COLO668 (cell line): Measurements from ENCODE around the gene TYROBP.
"Not testable (repeated sequence)": the region's sequence is repeated elsewhere in the genome, so short reads cannot be mapped to it uniquely, and the experiment has no call there.

ENCODE experiments used
- DNase-seq: peaks from one replicate; lab custom pipeline; 2025; ENCODE audit not compliant: unreplicated experiment; lab: John Stamatoyannopoulos, UW

The TYROBP gene

GRCh38 chr19:35874392-35874930 lies 33.6 kb downstream of the TYROBP start:
- DNase-seq, result no peak

- no peak for DNase-seq
Observed at GRCh38 chr19:35872180-35872579, 35.9 kb downstream of the TYROBP start.

- no peak for DNase-seq
Observed at GRCh38 chr19:35871611-35872010, 36.5 kb downstream of the TYROBP start.

- no peak for DNase-seq
Observed at GRCh38 chr19:35870798-35871197, 37.3 kb downstream of the TYROBP start.

- not testable (repeated sequence) for DNase-seq
Observed at GRCh38 chr19:35870124-35870736, 37.9 kb downstream of the TYROBP start.

- DNase-seq, result peak; percentile 89
Observed at GRCh38 chr19:35869327-35870123, 38.6 kb downstream of the TYROBP start.

- DNase-seq, result no peak
Observed at GRCh38 chr19:35868823-35869326, 39.2 kb downstream of the TYROBP start.

- peak; percentile 83 for DNase-seq
Observed at GRCh38 chr19:35868172-35868822, 39.8 kb downstream of the TYROBP start, which contains the start of gene APLP1. APLP1 (plus strand) TSS chr19:35868574; CDS start chr19:35868637, 63 bp downstream.

- no peak for DNase-seq
Observed at GRCh38 chr19:35863018-35863417, 45.1 kb downstream of the TYROBP start.

GRCh38 chr19:35862528-35862927 lies 45.6 kb downstream of the TYROBP start:
- no peak for DNase-seq

- no peak for DNase-seq
Observed at GRCh38 chr19:35861640-35862160, 46.4 kb downstream of the TYROBP start.

GRCh38 chr19:35860818-35861639 lies 47.1 kb downstream of the TYROBP start:
- no peak for DNase-seq

- DNase-seq, result no peak
Observed at GRCh38 chr19:35860436-35860817, 47.7 kb downstream of the TYROBP start.

- DNase-seq, result no peak
Observed at GRCh38 chr19:35859414-35859813, 48.7 kb downstream of the TYROBP start.

- no peak for DNase-seq
Observed at GRCh38 chr19:35858311-35858710, 49.8 kb downstream of the TYROBP start.

- no peak for DNase-seq
Observed at GRCh38 chr19:35856546-35857149, 51.4 kb downstream of the TYROBP start, which contains the start of gene KIRREL2. KIRREL2 (plus strand) TSS chr19:35856911; CDS start chr19:35857120, 209 bp downstream.
